B cell (primary cell): ENCODE measurements around the gene RNF150.

Experiments
- CTCF ChIP-seq: fragments of 200-600 bp; IDR thresholded peaks from one replicate; pipeline ENCODE4 v1.8.0; 2022; ENCODE audit warnings: antibody characterized with exemption, mild to moderate bottlenecking
- EZH2 ChIP-seq: IDR thresholded peaks from 2 replicates; pipeline ENCODE4 v1.6.1; 2012; ENCODE audit warnings: borderline replicate concordance, low read depth, mild to moderate bottlenecking, moderate library complexity, low read length; ENCODE audit not compliant: insufficient read depth, poor library complexity, severe bottlenecking

GRCh38 chr4:141078871-141079270 is 54.4 kb downstream of the RNF150 start:
- TF ChIP-seq CTCF (no peak), EZH2 (no peak)
